ENCODE data around the gene SORBS1. TPM values are rescaled to one million over a fixed set of nuclear protein-coding genes. Genes with fewer than 3 reads are reported as not detected.

The SORBS1 gene
- total RNA-seq, 6 experiments from 2014 or later: 56.4 to 97.9 (median 76.5) TPM

- ATAC-seq: peak; percentile 67 to 79 (median 69)
- no peaks in the 10 kb centered on the region for H3K9me3 ChIP-seq
- 60% methylated on average over 12 of the region's 12 CpGs for WGBS (ENCODE audit: insufficient coverage, low coverage, low lambda C conversion rate, missing lambda C conversion rate)
- no peak overlapping the region for H3K4me3 ChIP-seq
- peaks cover 0 to 8% (median 1%) of the 10 kb centered on the region in 4 donors for H3K36me3 ChIP-seq
- intact Hi-C loops (cut with DNase I): no loop called here
- no peak for TF ChIP-seq CTCF (IDR thresholded peaks at IDR 0.05)
- DNase-seq: peak in 1 of 3 donors; percentile 72
- H3K27me3 ChIP-seq: no peaks in the 10 kb centered on the region
- H3K27ac ChIP-seq: peak overlapping the region; percentile 6 to 72 (median 34)
- H3K4me1 ChIP-seq: peaks cover 0 to 19% (median 6%) of the 10 kb centered on the region in 4 donors
These were observed 292.7 kb downstream of the SORBS1 start for GRCh38 chr10:95268438-95268837.

GRCh38 chr10:95267251-95267650, 293.9 kb downstream of the SORBS1 start:
- no peak overlapping the region for H3K4me3 ChIP-seq
- H3K27me3 ChIP-seq: no peaks in the 10 kb centered on the region
- no peak for ATAC-seq
- peak overlapping the region in 2 of 3 donors; percentile 34 to 72 for H3K27ac ChIP-seq
- 93% methylated on average over 3 of the region's 3 CpGs for WGBS (ENCODE audit: insufficient coverage, low coverage, low lambda C conversion rate, missing lambda C conversion rate)
- no peaks in the 10 kb centered on the region for H3K9me3 ChIP-seq
- H3K4me1 ChIP-seq: peaks cover 0 to 10% (median under 1%) of the 10 kb centered on the region in 4 donors
- intact Hi-C loops (cut with DNase I): no loop called here
- peaks cover 0 to 8% (median 1%) of the 10 kb centered on the region in 4 donors for H3K36me3 ChIP-seq
- no peak for TF ChIP-seq CTCF (IDR thresholded peaks at IDR 0.05)
- TF ChIP-seq POLR2A (IDR thresholded peaks at IDR 0.05): no peak
- DNase-seq: no peak

DNA sequence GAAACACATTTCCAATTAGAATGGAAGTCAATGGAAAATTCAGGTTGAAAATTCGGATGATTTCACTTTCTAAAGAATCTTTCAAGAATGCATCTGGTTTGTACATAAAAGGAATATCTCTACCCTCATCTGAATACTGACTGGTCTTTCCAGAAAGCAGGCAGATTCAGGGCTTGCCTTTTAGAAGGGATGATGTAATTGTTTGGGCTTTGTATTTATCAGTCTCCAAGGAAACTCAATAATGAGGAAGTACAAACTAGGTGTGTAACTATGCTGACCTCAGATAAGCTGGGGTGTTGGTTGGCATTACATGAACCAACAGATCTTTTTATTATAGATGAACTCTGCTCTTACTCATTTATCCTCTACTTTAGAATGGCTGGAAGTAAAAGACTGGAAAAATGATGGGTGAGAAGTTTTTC, 294.5 kb downstream of the SORBS1 start:
- TF ChIP-seq POLR2A (IDR thresholded peaks at IDR 0.05): no peak
- H3K9me3 ChIP-seq: no peaks in the 10 kb centered on the region
- ATAC-seq (peak; percentile 50 to 84 (median 75)), DNase-seq (no peak)
- peaks cover 0 to 7% (median 0%) of the 10 kb centered on the region in 4 donors for H3K4me1 ChIP-seq
- 40% methylated on average over 1 of the region's 1 CpG for WGBS (ENCODE audit: insufficient coverage, low coverage, low lambda C conversion rate, missing lambda C conversion rate)
- peak overlapping the region in 2 of 3 donors; percentile 34 to 60 for H3K27ac ChIP-seq
- no peak overlapping the region for H3K4me3 ChIP-seq
- H3K27me3 ChIP-seq: no peaks in the 10 kb centered on the region
- H3K36me3 ChIP-seq: peaks cover 0 to 8% (median 1%) of the 10 kb centered on the region in 4 donors
- intact Hi-C loops (cut with DNase I): no loop called here

DNA sequence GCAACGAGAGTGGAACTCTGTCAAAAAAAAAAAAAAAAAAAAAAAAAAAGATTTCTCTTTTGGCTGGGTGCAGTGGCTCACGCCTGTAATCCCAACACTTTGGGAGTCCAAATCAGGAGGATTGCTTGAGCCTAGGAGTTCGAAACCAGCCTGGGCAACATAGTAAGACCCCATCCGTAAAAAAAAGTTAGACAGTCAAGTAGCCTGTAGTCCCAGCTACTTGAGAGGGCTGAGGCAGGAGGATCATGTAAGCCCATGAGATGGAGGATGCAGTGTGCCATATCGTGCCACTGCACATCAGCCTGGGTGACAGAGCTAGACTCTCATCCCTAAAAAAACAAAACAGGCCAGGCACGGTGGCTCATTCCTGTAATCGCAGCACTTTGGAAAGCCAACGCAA, 295.6 kb downstream of the SORBS1 start:
- no peak overlapping the region for H3K27ac ChIP-seq
- WGBS (ENCODE audit: insufficient coverage, low coverage, low lambda C conversion rate, missing lambda C conversion rate): 100% methylated on average over 2 of the region's 8 CpGs
- no peak for ATAC-seq

More for the DNA sequence above, 295.6 kb downstream of the SORBS1 start:
- DNase-seq: no peak
- Histone ChIP-seq H3K9me3 (no peaks in the 10 kb centered on the region), H3K36me3 (peaks cover 0 to 8% (median 1%) of the 10 kb centered on the region in 4 donors), H3K27me3 (no peaks in the 10 kb centered on the region), H3K4me1 (peaks cover 0 to 16% (median 7%) of the 10 kb centered on the region in 4 donors), H3K4me3 (no peak overlapping the region)
- intact Hi-C loops (cut with DNase I): no loop called here
- TF ChIP-seq POLR2A (IDR thresholded peaks at IDR 0.05) (no peak), CTCF (IDR thresholded peaks at IDR 0.05) (no peak)
